ENCODE results near the gene IGFBP6.

The IGFBP6 gene

DNA sequence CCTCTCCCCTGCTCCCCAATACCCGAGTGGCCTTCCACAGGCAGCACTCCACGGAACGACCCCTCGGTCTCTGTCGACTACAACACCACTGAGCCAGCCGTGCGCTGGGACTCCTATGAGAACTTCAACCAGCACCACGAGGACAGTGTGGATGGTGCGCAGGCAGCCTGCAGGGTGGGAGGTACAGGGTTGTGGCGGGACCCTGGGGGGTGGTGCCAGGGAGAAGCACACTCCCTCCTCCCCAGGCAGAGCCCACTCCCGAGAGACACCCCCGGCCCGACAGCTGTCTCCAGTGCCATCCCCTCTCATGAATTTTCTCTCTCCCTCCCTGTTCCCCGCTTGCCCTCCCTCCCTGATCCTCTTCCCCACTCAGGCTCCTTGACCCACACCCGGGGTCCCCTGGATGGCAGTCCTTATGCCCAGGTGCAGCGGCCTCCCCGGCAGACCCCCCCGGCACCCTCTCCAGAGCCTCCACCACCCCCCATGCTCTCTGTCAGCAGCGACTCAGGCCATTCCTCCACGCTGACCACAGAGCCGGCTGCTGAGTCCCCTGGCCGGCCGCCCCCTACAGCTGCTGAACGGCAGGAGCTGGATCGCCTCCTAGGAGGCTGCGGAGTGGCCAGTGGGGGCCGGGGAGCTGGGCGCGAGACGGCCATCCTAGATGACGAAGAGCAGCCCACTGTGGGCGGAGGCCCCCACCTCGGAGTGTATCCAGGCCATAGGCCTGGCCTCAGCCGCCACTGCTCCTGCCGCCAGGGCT is 38.6 kb upstream of the IGFBP6 start:
- in situ Hi-C loops (cut with MboI; ENCODE audit: low sequenced_read_pairs): loop anchor here (25.0 kb wide), 1 partner anchor 228 kb away; the partner anchor contains the start of genes MYG1 and PFDN5

DNA sequence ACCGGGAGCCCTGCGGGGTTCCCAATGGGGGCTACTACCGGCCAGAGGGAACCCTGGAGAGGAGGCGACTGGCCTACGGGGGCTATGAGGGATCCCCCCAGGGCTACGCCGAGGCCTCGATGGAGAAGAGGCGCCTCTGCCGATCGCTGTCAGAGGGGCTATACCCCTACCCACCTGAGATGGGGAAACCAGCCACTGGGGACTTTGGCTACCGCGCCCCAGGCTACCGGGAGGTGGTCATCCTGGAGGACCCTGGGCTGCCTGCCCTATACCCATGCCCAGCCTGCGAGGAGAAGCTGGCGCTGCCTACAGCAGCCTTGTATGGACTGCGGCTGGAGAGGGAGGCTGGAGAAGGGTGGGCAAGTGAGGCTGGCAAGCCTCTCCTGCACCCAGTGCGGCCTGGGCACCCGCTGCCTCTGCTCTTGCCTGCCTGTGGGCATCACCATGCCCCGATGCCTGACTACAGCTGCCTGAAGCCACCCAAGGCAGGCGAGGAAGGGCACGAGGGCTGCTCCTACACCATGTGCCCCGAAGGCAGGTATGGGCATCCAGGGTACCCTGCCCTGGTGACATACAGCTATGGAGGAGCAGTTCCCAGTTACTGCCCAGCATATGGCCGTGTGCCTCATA is 37.9 kb upstream of the IGFBP6 start:
- in situ Hi-C loops (cut with MboI; ENCODE audit: low sequenced_read_pairs): loop anchor here (10.0 to 25.0 kb wide), 2 partner anchors 125 to 228 kb away; partner anchors contain the start of genes CSAD, MYG1, PFDN5 and ZNF740

DNA sequence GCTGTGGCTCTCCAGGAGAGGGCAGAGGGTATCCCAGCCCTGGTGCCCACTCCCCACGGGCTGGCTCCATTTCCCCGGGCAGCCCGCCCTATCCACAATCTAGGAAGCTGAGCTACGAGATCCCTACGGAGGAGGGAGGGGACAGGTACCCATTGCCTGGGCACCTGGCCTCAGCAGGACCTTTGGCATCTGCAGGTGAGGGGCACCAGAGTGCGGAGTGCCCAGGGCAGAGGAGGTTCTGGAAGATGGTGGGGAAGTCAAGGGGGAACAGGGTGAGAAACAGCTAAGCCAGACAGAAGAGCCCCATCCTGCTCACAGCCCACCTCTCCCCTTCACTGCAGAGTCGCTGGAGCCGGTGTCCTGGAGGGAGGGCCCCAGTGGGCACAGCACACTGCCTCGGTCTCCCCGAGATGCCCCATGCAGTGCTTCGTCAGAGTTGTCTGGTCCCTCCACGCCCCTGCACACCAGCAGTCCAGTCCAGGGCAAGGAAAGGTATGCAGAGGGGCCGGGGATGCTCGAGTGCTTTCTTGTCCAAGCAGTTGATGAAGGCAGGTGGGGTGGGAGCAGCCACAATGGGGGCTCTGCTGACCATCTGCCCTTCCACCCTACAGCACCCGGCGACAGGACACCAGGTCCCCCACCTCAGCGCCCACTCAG is 37.3 kb upstream of the IGFBP6 start:
- in situ Hi-C loops (cut with MboI; ENCODE audit: low sequenced_read_pairs): loop anchor here (10.0 to 25.0 kb wide), 2 partner anchors 125 to 227 kb away; partner anchors contain the start of genes CSAD, MYG1, PFDN5 and ZNF740

DNA sequence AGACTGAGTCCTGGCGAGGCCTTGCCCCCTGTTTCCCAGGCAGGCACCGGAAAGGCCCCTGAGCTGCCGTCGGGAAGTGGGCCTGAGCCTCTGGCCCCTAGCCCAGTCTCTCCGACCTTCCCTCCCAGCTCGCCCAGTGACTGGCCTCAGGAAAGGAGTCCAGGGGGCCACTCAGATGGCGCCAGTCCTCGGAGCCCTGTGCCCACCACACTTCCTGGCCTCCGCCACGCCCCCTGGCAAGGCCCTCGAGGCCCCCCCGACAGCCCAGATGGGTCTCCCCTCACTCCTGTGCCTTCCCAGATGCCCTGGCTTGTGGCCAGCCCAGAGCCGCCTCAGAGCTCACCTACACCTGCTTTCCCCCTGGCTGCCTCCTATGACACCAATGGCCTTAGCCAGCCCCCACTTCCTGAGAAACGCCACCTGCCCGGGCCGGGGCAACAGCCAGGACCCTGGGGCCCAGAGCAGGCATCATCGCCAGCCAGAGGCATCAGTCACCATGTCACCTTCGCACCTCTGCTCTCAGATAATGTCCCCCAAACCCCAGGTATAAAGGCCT is 36.7 kb upstream of the IGFBP6 start:
- in situ Hi-C loops (cut with MboI; ENCODE audit: low sequenced_read_pairs): loop anchor here (10.0 to 25.0 kb wide), 2 partner anchors 124 to 227 kb away; partner anchors contain the start of genes CSAD, MYG1, PFDN5 and ZNF740

DNA sequence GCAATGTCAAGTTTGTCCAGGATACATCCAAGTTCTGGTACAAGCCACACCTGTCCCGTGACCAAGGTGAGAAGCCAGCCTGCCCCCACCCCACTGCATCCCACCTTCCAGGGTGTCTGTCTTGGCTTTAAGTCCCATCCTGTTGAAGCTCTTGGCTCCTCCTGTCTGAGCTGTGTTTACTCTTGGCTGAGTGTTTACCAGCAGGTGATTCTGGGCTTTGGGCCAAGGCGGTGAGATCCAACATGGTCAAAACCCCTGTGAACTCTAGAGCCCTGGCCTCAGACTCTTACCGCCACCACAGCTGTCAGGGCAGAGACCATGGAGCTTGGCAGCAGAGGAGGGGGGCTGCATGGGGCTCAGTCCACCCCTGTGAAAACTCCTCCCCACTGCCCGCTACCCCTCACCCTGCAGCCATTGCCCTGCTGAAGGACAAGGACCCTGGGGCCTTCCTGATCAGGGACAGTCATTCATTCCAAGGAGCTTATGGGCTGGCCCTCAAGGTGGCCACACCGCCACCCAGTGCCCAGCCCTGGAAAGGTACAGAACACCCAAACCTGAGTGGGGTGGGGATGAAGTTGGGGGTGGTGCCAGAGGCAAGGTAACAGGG is 36.0 kb upstream of the IGFBP6 start:
- in situ Hi-C loops (cut with MboI; ENCODE audit: low sequenced_read_pairs): loop anchor here (10.0 to 25.0 kb wide), 2 partner anchors 123 to 226 kb away; partner anchors contain the start of genes CSAD, MYG1, PFDN5 and ZNF740

DNA sequence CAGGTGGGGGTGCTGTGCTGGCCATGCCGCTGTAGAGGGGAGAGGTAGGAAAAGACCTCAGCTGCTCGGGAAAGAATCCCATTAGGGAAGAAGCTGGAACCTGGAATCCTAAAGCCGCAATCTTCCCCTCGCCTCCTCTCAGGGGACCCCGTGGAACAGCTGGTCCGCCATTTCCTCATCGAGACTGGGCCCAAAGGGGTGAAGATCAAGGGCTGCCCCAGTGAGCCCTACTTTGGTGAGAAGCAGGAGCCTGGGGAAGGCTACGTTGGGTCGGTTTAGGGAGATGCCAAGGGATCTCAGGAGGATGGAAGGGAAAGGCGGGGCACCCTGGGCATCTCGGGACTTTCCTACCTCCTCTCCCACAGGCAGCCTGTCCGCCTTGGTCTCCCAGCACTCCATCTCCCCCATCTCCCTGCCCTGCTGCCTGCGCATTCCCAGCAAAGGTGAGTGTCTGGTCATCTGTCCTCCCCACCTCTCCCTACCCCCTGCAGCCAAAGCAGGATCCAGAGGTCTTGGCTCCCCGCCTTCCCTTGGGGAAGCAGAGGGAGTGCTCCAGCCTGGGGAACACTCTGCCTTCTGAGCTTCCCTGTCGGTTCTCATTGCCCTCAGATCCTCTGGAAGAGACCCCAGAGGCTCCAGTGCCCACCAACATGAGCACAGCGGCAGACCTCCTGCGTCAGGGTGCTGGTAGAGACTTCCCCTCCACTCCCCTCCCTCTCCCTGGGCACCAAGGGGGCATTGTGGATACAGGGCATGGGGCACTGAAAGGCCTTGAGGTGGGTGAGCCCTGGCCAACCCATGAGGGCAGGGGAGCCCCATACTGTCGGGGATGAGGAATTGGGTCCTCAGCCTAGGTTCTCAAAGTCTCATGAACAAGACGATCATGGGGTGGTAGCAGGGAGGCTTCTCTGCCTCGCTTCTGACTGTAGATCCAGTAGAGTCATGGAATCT is 35.2 kb upstream of the IGFBP6 start:
- in situ Hi-C loops (cut with MboI; ENCODE audit: low sequenced_read_pairs): loop anchor here (10.0 to 25.0 kb wide), 2 partner anchors 123 to 225 kb away; partner anchors contain the start of genes CSAD, MYG1, PFDN5 and ZNF740

DNA sequence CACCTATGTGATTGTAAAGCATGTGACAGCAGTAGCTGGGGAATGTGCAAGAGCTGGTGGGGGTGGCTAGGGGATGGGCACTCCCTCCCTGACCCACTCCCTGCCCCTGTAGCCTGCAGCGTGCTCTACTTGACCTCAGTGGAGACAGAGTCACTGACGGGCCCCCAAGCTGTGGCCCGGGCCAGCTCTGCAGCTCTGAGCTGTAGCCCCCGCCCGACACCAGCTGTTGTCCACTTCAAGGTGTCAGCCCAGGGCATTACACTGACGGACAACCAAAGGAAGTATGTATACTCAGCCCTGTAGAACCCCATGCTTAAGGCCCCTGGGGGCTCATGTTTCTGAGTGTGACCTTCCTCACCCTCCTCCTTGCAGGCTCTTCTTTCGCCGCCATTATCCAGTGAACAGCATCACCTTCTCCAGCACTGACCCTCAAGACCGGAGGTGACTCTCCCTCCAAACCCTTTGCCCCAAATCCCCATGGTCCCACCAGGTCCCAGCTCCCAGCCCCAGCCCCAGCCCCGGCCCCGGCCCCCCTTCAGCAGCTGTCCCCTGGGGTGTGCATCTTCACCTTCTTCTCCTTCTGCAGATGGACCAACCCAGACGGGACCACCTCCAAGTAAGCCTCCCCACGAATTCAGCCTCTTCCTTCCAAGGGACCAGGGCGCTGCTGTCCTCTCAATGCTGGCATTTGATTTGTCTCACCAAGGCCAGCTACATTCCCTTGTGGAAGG is 34.3 kb upstream of the IGFBP6 start:
- in situ Hi-C loops (cut with MboI; ENCODE audit: low sequenced_read_pairs): loop anchor here (10.0 to 25.0 kb wide), 2 partner anchors 122 to 224 kb away; partner anchors contain the start of genes CSAD, MYG1, PFDN5 and ZNF740

DNA sequence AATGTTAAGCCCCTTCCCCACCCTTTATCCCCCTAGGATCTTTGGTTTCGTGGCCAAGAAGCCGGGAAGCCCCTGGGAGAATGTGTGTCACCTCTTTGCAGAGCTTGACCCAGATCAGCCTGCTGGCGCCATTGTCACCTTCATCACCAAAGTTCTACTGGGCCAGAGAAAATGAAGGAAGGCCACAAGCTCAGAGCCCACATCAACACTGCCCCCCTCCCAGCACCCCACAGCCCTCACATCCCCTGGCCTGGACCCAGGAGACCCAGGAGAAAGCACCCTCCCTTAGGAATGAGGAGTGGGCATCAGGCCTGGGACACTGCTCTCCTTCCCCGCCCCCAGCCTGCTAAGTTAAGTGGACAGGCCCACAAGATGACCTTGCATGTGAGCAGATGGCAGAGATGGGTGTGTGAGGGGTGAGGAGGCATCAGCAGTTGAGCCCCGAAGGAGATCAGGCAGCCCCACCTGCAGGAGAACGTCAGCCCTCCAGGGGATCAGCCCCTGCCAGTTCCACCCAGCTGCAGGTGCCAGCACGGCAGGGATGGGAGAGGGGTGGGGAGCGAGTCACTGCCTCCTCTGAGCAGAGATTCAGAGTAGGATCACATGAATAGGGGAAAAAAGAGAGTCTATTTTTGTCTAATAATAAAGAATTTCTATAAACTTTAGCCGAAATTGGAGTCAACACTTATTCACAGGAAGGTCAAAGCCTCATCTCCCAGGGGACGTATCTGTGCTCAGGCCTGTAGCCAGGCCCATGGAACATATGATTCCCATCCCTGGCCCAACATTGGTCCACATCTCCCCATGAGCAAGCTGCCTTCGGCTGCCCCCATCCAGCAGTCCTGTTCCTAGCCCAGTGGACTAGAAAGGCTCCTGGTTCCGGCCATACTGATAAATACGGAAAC is 33.5 kb upstream of the IGFBP6 start:
- in situ Hi-C loops (cut with MboI; ENCODE audit: low sequenced_read_pairs): loop anchor here (10.0 to 25.0 kb wide), 2 partner anchors 121 to 223 kb away; partner anchors contain the start of genes CSAD, MYG1, PFDN5 and ZNF740

DNA sequence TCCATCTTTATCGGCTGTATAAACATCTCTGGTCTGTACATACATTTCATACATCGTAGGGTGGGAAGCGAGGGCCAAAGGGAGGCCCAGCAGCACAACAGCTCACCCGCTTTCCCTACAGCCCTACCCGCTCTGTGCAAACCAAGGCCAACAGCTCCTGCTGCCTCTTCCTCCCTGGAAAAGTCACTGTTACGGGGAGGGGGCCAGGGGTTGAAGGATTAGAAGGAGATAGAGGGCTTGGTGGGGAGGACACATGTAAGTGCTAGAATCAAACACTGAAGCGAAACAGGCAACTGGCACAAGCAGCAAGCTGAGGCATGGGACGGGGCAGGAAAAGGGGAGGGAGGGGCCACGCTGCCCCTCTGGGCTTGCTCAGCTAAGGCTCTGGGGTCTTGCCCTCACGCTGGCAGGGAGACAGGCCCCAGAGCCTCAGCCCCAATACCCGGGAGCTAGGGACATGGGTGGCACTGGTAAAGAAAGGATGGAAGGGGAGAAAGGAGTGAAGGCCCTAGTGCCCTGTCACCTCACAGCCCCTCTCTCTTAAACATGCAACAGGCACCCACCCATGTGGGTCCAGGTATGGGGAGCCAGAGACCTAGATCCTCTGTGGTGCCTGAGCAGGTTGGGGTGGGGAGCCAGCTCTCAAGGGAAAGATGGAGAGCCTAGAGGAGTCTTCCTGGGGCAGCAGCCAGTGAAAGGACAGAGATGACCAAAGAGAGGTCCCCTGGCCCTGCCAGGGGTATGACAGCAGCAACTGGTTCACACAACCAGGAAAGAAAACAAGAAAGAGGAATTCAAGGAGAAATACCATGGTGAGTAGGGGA is 32.6 kb upstream of the IGFBP6 start:
- in situ Hi-C loops (cut with MboI; ENCODE audit: low sequenced_read_pairs): loop anchor here (10.0 to 25.0 kb wide), 2 partner anchors 120 to 222 kb away; partner anchors contain the start of genes CSAD, MYG1, PFDN5 and ZNF740

DNA sequence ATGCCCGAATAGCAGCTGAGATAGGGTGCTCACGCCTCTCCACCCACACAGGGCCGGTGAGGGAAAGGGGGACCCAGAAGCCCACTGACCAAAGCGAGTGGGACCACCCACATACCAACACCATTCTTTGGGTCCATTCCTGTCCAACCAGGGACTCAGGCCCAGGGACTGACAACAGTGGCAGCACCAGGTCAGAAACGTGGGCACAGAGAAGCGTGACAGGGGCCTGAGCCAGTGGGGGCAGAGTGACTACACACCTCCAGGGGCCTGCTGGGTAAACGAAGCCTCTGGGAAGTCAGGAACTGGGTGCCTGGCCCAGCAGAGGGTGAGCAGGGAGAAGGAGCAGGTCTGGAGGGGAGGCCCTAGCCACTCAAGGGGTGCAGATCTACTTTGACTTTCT is 32.0 kb upstream of the IGFBP6 start:
- in situ Hi-C loops (cut with MboI; ENCODE audit: low sequenced_read_pairs): loop anchor here (10.0 to 25.0 kb wide), 2 partner anchors 119 to 222 kb away; partner anchors contain the start of genes CSAD, MYG1, PFDN5 and ZNF740

DNA sequence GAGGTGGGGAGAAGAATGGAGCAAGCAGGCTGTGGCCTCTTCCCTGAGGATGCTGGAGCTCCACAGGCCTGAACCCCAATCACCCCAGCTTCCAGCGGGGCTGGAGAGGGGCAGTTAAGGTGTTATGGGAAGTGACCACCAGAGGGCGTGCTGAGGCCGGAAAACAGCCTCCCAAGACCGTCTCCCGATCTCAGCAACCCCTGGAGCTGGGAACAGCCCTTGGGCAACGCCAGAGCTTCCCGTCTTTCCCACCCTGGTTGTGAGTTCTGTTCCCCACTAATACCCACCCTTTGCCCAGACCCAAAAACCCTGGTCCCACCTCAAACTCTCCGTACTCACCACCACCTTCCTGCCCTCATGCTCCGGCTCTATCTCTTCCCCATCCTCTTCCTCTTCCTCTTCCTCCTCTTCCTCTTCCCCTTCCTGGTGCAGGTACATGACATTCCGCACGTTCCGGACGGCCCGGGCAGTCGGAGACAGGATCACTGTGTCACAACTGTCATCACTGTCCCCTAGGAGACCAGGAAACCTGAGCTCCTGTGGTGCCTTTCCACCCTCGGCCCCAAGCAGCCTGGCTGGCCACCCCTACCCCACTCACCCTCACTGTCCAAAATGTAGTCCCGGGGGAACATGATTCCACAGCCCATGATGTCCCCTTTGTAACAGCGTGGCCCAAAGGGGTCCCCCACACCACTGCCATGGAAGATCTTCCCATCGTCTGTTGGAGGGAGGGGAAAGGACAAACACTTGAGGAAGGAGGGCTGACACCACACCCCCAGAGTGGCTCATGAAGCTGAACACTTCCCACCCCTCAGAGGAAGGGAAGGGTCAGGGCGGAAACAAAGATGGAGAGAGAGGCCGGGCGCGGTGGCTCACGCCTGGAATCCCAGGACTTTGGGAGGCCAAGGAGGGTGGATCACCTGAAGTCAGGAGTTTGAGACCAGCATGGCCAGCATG is 31.2 kb upstream of the IGFBP6 start:
- in situ Hi-C loops (cut with MboI; ENCODE audit: low sequenced_read_pairs): loop anchor here (10.0 to 25.0 kb wide), 2 partner anchors 119 to 221 kb away; partner anchors contain the start of genes CSAD, MYG1, PFDN5 and ZNF740

DNA sequence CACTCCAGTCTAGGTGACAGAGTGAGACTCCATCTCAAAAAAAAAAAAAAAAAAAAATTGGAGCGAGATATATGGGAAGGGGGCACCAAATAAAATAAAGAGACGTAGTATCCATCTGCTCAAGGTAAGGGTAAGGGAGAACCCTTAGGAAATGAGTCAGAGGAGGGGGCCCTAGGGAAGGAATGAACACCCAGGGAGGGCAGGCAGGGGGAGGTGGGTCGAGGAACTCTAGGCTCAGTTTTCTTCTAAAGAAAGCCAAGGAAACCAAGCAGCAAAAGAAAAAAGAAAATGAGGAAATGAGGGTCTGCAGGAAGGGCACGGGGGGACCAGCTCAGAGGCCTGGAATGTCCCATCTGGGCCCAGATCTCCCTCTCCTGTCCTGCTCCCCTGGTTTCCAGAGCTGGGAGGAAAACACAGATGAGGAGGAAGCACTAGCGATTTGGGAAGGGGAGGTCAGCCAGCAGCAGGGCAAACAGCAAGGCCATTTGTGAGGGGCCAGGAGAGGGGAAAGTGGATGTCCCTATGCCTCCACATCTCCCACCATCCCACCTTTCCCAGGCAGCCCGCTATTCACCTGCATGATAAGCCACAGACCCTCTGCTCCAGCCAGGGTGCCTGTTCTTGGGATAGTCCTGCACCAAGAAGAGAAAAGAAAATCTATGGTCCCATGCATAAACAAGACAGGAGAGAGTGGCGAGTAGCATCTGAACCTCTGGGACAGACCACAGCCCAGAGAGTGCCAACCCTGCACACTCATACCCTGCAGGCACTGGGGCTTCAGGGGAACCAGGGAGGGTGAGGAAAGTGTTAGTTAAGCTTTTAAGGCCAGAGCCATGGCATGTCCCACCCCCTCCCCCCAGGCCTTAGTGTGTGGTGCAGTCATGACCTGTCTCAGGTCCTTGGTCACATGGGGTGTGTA is 30.1 kb upstream of the IGFBP6 start:
- in situ Hi-C loops (cut with MboI; ENCODE audit: low sequenced_read_pairs): loop anchor here (10.0 to 25.0 kb wide), 2 partner anchors 117 to 220 kb away; partner anchors contain the start of genes CSAD, MYG1, PFDN5 and ZNF740

DNA sequence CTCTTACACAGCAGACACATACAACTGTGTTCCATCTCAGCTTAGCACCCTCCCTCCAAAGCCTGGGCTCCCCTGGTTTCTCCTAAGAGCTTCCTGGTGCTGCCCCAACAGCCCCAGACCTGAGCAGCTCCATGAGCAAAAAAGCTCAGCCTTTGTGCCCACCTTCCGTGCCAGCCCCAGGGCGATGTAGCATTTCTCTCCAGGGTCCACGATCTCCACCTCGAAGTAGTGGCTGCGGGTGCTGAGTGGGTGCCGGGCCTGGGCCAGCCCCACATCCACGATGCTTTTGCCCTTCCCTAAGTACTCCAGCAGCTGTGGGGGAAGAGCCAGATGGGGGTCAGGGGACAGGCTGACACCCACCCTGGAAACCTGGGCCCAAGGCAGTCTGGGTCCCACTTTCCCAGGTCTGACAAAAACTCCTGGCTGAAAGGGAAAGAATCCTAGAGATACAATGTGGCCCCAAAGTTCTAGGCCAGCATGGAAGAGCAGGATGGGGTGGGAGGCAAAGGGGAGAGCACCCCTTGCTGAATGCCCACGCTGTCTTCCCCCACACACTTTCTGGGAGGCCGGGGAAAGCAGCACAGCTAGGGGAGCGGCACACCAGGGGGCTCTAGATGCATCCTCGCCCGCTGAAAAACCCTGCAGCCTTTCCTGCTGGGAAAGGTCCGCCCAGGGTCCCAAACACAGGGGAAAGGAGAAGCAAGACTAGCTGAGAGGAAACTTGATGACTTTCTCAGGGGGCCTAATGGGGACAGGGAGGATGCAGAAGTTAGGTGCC is 29.3 kb upstream of the IGFBP6 start:
- in situ Hi-C loops (cut with MboI; ENCODE audit: low sequenced_read_pairs): loop anchor here (10.0 to 25.0 kb wide), 2 partner anchors 117 to 219 kb away; partner anchors contain the start of genes CSAD, MYG1, PFDN5 and ZNF740
